MM.1S (cell line): ENCODE data around the gene CHRNE.

Experiments
- CTCF ChIP-seq: fragments of 300-600 bp; sonication (generic); IDR thresholded peaks from 2 replicates; pipeline ENCODE4 v1.5.1; 2016; ENCODE audit warnings: antibody characterized with exemption, low read length, mixed read lengths
- EZH2 ChIP-seq: fragments of 300-600 bp; sonication (generic); optimal IDR thresholded peaks from 2 replicates; pipeline ENCODE3; 2017; ENCODE audit warnings: low read depth, mild to moderate bottlenecking, antibody characterized with exemption, low read length, mixed read lengths
- EZH2phosphoT487 ChIP-seq: fragments of 300-600 bp; sonication (generic); IDR thresholded peaks from 2 replicates; pipeline ENCODE4 v1.6.1; 2018; ENCODE audit warnings: antibody characterized with exemption, low read length

GRCh38 chr17:4879601-4880000, 23.3 kb downstream of the CHRNE start:
- TF ChIP-seq EZH2 (no peak), CTCF (no peak), EZH2phosphoT487 (no peak)
